HG03432 (cell line): ENCODE data around the gene PLEKHG3.

ENCODE experiments used
- ATAC-seq: cut with Tn5 transposase; IDR thresholded peaks from one replicate; pipeline ENCODE4 v1.9.1; 2021; ENCODE audit warnings: mild to moderate bottlenecking, moderate library complexity; ENCODE audit not compliant: unreplicated experiment

Gene PLEKHG3

DNA sequence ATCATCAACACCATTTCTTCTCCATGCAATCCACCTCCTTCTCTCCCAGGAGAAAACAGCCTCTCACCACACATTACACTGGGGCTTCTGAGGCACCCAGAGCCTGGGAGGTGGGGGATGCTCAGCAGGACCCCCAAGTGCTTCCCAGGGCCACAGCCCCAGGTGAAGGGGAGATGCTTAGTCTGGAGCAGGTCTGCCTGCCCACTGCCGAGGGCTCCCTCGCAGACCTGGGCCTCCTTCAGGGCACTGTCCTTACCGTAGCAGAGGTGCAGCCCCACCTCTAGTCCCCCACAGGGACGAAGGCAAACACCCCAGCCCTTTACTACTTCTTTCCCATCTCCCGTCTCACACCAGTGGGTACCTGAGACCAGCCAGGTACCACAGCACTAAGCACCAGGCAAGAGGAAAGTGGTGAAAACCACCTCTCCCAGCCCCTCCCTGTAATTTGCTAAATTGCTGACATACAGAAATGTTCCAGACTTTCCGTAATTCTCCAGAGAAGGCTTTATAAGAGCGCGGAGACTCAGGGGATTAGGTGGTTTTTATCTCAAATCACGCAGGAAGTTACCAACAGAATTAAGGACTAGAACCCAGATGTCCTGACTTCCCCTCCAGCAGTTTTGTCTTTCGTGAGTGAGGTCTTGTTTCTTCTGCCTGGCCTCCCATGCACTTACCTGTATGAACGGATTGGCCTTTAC is 59.0 kb downstream of the PLEKHG3 start:
- ATAC-seq, result no peak

DNA sequence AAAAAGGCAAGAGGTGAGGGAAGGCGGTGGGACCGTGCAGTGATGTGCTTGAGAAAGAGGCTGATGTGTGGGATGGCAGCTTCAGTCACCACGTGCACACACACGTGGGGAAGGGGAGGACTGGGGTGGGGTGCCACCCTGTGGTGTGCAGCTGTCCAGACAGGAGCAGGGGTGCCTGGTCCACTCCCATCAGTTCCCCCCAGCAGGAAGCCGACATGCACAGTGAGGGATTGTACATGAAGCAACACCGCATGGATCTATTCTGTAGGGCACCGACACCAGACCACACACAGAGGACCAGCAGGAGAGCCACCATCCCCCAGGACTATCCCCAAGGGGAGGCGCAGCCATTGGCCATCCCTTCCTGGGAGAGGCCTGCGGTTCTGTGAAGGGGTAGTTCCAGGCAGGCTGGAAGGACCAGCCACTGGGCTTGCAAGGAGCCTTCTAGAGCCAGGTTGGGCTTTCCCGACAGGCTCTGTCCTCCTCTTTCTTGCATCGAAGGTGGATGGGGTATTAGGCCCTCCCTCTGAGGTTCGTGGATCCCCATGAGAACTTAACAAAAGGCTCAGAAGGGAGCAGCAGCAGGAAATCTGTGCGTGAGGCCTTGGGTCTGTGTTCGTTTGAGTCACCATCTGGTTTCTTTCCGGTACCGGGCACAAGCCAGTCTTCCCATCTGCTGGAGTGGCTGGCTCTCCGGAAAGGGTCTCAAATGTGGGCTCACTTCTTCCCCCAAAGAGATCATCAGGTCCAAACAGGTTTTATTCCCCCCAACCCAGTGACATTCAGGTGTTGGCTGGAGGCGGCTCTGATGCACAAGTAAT is 59.8 kb downstream of the PLEKHG3 start:
- ATAC-seq, result no peak

DNA sequence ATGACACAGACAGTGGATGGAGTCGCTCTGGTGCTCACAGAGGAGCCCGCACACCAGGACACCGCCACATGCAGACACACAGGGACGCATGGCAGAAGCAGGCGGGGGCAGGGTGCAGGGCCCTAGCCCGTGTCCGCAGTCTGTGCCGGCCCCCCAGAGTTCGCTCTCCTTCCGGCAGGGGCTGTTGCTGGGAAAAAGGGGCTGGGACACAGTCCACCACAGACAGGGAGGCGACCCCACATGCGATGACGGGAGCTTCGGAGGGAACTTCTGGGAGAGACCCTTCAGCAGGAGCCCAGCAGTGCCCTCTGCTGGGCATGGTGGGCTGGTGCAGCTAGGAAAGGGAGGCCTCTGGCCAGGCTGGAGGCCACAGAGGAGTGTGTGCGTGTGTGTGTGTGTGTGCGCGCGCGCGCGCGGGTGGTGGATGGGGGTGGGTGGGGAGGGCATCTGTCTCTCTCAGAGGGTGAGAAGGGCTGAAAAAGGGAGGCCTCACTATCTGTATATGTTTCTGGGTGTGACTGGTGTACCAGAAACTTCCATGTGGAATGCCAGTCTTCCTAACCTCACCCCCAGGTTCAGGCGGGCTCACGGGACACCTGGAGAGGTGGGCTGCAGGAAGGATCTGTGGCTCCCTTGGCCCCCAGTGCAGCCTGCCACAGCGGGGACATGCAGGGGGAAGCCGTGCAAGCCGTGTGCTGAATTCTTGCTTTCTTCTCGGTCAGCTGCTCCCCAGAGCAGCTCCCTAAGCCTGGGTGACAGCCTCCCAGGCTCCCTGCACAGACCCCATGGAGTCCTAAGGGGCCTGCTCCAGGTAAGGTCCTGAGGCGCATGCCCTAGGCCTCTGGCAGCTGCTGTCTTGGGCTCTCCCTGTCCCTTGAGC is 60.7 kb downstream of the PLEKHG3 start:
- ATAC-seq, result peak; percentile 63

DNA sequence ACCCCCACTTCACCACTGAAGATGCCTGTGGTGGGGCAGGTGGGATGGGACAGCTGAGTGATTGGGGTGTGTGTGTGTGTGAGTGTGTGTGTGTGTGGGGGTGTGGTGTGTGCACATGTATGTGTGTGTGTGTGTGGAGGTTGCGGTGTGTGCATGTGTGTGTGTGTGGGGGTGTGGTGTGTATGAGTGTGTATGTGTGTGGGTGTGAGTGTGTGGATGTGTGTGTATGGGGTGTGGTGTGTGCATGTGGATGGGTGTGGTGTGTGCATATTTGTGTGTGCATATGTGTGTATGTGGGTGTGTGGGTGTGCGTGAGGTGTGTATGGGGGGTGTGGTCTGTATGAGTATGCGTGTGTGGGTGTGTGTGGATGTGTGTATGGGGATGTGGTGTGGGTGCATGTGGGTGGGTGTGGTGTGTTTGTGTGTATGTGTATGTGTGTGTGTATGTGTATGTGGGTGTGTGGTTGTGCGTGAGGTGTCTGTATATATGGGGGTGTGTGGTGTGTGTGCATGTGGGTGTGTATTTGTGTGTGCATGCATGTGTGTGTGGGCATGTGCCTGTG is 61.6 kb downstream of the PLEKHG3 start:
- no peak for ATAC-seq

DNA sequence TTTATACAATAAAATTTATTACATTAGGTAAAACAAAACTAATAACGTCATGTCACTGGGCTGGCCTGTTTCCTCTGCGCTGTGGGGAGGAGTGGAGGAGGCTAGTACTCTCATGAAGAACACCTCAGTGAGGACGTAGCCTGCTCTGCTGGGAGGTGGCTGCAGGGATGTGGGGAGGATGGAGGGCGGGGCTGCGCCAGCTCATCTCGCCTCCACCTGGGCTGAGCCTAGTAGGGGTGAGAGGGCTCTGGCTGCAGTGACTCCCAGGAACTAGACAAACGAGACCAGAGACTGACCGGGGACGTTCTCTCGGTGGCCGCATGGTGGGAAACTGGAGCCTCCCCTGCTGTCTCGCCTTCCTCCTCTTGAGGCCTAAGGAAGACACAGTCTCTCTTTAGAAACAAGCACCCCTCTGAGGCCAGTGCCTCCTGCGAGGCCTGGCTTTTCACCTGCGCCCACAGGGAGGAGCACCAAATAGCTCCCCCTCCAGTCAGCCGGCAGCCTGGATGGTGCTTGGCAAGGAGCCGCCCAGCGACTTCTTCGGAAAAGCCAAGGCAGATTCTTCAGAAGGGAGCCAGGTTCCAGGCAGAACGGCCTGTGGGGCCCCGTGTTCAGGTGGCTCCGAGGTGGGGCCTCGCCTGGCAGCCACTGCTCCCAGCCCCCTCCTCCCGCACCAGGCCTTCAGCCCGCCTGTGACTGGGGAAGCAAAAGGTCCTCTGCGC is 62.4 kb downstream of the PLEKHG3 start:
- no peak for ATAC-seq

DNA sequence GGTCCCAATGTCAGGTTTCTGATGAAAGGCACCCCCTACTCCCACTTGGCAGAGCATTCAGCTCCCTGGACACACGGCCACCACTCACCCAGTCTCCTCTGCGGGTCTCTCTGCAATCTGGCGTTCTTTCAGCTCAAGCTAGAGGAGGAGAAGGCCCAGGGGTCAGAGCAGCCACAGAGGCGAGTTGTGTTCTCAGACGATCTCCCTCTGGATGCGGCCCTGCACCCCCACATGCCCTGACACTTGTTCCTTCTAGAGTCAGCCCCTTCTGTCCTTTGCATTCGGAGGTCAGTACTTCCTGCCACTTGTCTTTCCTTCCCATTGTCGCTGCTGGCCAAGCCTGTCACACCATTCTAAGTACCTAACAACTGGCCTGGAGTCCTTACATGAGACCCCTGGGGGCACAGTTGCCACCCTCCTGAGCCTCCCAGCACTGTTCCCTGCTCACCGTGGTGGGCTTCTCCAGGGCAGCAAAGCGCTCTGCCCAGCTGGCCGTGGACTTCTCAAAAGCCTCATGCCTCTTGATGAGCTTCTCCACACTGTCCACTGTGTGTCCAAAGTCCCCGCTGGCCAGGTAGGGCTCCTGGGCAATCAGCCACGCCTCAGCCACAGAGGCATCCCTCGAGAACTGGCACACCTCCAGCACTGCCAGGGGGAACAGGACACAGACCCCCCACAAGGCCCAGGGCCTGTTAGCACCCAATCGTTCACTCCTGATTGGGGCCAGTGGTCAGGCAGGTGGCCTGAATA is 63.2 kb downstream of the PLEKHG3 start:
- ATAC-seq, result no peak

DNA sequence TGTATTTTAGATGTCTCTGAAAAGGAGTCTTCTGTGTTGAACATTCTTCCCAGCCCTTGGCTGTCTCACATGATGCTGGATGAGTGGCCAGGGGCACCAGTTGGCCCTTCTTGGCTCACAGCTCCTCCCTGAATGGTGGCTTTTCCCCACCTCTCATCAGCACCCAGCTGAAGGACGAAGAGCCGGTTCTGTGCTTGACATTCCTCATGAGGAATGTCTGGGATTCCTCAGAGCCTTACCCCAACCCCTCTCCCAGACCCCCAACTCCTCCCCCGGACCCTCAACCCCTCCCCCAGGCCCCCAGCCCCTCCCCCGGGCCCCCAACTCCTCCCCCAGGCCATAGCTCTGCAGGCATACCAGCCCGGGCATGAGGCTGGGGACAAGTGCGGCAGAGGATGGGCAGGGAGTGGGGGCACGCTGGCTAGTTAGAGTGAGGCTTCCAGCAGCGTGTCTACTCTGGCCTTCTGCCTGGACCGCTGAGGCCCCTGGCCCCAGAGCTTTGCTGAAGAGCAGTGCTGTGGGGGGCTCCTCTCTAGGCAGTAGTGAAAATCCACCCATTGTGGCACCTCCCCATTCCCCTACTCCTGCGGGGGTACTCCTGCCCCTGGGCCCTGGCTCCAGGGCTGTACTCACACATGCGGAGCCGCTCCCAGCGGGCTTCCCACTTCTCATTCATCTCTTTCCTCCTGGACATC is 64.3 kb downstream of the PLEKHG3 start:
- no peak for ATAC-seq

DNA sequence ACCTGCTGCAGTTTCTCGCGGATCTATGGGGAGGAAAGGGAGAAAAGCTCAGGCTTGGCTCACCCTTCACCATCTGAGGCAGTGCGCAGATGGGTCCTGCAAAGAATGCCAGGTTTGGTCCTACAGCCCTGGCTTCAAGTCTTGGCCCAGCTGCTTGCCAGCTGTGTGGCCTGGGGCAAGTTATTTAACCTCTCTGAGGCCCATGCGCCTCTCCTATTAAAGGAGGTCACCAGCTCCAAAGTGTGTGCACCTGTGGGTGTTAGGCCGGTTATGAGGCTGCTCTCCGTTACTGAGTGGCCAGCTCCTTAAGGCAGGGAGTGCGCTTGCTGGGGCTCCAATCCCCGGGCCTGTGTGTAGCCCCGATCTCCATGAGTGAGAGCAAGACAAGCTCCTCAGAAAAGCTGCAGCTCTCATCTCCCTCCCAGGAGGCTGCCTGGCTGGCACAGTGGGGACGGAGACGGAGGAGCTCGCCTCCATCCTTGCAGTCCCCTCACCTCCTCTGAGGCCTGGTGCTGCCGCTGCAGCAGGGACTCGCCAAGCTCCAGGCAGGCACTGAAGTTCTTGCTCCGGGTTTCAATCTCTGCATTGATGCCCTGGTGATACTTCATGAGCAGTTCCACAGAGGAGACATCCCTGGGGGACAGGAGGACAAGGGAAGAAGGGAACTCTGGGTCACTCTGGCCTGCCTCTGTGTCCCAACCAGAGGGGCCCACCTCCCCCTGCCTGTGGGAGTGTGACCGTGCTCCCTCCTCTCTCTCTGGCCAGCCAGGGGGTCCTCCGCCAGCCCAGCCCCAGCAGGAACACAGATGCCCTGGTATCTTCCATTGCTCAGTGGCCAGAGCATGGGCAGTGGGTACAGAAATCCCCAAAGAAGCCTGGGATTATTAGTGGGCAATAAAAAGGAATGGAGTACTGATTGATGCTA is 65.1 kb downstream of the PLEKHG3 start:
- ATAC-seq, result no peak

DNA sequence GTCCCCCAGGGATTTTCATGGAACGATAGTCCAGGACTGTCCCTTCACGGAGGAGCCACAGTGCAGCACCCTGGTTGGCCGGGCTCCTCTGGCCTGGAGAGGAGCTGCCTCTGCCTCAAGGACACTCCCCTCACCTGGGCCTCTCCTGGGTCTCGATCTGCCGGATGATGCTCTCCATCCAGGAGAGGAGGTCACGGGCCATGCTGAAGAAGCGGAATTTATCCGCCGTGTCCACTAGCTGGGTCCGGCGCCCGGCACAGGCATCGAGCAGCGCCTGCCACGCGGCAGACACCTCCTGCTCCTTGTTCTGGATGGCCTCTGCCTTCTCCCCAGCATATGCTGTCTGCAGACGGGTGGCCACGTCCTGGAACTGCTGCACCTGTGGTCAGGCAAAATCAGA is 66.5 kb downstream of the PLEKHG3 start:
- no peak for ATAC-seq

GRCh38 chr14:64771161-64771560 is 66.9 kb downstream of the PLEKHG3 start:
- ATAC-seq, result no peak

GRCh38 chr14:64772397-64772950 is 68.2 kb downstream of the PLEKHG3 start:
- ATAC-seq, result no peak

DNA sequence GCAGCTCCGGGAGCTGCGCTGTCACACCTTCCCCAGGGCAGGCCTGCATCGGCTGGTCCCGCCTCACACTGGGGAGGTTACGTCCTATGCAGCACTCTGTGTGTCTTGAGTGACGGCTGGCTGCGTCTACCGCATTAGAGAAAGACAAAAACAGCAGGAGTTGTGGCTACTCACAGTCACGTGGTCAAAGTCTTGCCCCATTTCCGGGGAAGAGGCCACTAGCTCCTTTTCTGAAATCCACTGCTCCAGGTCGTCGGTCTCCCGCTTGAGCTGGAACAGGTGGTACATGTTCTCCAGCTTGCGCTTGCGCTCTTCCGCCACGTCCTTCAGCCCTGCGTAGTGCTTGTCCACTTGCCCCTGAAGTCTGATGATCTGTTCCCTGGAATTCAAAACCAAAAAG is 68.8 kb downstream of the PLEKHG3 start:
- no peak for ATAC-seq

- ATAC-seq, result no peak
Measured at GRCh38 chr14:64773577-64773976, 69.4 kb downstream of the PLEKHG3 start.

DNA sequence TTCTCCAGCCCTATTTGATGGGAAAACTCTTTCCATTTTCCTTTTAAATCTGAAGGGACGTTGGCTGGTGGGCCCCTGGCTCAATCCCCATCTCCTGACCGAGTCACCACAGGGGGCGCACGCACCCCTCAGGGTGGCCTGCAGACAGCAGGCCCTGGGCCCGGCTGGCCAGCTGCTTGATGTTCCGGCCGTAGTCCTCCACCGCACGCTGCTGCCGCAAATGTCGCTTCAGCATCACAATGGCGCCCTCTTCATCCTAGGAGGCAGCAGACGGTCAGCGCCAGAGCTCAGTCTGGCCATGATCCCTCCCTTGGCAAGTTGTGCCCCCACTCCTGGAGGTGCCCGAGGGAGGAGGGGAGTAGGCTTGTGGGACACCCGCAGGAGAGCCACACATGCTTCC is 70.0 kb downstream of the PLEKHG3 start:
- no peak for ATAC-seq

DNA sequence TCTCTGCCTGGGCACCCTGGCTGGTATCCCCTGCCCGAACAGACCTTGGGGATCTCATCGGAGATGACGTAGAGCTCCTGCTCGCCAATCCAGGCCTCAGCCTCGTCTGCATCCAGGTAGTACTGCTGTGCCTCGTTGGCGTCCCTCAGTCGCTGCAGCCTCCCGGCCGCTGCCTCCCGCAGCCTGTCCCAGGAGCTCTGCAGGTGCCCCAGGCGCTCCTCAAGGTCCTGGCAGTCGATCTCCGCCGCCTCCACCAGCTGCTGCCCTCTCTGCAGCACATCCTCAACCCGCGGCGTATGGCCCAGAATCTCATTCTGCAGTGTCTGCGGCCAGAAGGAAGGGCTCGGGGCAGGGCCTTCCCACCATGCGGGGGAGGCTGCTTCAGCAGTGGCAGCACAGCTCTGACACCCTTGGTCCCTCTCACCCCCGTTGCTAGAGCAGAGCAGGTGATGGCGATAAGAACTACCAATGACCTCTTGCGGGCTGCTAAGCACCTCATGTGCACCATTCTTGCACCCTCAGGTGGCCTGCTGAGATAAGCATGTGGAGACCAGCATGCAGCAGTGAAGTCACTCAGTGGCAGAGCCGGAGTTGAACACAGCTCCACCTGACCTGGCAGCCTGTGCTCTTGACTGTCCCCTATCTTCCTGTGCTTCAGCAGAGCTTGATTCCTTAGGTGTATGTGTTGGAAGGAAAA is 71.0 kb downstream of the PLEKHG3 start:
- ATAC-seq, result no peak

DNA sequence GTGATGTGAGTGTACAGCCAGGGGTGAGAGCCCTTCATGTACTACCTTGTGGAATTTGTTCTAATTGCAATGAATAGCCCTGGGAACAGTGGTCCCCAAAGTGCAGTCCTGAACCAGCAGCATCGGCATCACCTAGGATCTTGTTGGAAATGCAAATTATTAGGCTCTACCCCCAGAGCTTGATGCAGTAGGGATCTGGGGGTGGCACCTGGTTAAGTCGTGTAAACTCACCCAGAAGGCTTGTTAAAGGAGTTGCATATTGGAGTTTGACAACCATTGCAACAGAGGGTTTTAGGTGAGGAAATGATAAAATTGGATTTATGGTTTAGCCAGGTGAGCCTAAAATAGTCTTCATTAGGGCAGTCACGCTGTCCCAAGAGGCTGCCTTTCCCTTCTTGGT is 73.2 kb downstream of the PLEKHG3 start:
- ATAC-seq, result no peak

DNA sequence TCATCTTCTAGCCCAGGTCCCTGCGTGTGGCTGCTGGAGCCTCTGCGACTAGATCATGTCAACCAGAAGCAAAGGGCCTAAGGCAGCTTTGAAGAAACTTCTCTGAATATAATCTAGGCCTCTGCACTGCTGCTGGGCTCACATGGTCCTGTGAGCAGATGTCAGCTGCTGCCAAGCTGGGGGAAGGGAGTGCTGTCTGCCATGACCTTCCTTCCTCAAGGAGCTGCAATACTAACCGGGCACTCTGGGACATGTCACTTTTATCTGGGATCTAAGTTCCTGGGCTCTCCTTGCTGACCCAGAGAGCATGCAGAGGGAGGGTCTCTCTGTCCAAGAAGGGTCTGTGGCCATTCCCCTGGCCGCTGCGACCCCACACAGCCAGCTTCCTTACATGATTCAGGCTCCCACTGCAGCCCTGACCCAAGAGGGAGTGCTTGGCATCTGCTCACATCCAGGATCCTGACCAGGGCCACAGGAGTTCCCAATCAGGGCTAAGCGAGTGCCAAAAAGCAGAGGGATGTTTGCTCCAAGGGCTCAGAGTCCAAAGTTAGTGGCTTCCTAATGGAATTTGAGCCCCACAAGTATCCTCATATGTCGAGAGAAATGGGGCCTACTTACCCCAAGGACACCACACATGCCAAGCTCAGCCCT is 74.0 kb downstream of the PLEKHG3 start:
- ATAC-seq, result no peak
